GM23338 (cell line): ENCODE data around the gene XPNPEP1. TPM values are rescaled to one million over a fixed set of nuclear protein-coding genes. Genes with fewer than 3 reads are reported as not detected.

Experiments used
- ATAC-seq: fragments of 200-7000 bp; cut with Tn5 transposase; 3 replicates; pipeline ENCODE4 v1.9.1; 2020
- DNase-seq: peaks from one replicate; pipeline ENCODE4 v3.0.0-alpha.2; 2015; ENCODE audit warnings: low spot score
- H2AFZ ChIP-seq: fragments of 200-600 bp; sonication (generic); 2 replicates; pipeline ENCODE4 v1.8.0; 2016; ENCODE audit warnings: antibody characterized with exemption, mild to moderate bottlenecking, moderate library complexity
- H3F3A ChIP-seq: fragments of 200-600 bp; sonication (generic); replicated peaks from 2 replicates; pipeline ENCODE4 v1.8.0; 2017; ENCODE audit warnings: antibody characterized with exemption, mixed run types, low read depth
- H3K27ac ChIP-seq: fragments of 200-600 bp; sonication (generic); 2 replicates; pipeline ENCODE4 v1.6.1; 2016; ENCODE audit warnings: low read depth
- H3K27me3 ChIP-seq: fragments of 200-600 bp; sonication (generic); 2 replicates; pipeline ENCODE4 v1.8.0; 2016; ENCODE audit warnings: mild to moderate bottlenecking, mixed run types, moderate library complexity; ENCODE audit not compliant: insufficient read depth
- H3K36me3 ChIP-seq: fragments of 200-600 bp; sonication (generic); 2 replicates; pipeline ENCODE4 v1.8.0; 2016; ENCODE audit warnings: mild to moderate bottlenecking; ENCODE audit not compliant: insufficient read depth
- H3K4me1 ChIP-seq: fragments of 200-600 bp; sonication (generic); 2 replicates; pipeline ENCODE4 v1.8.0; 2016; ENCODE audit warnings: mild to moderate bottlenecking, moderate library complexity; ENCODE audit not compliant: insufficient read depth
- H3K4me2 ChIP-seq: fragments of 200-600 bp; sonication (generic); 2 replicates; pipeline ENCODE4 v1.7.1; 2017; ENCODE audit warnings: mixed run types
- H3K4me3 ChIP-seq: fragments of 200-600 bp; sonication (generic); 2 replicates; pipeline ENCODE4 v1.6.1; 2016; ENCODE audit warnings: mixed run types
- H3K79me2 ChIP-seq: fragments of 200-600 bp; sonication (generic); replicated peaks from 2 replicates; pipeline ENCODE4 v1.8.0; 2017; ENCODE audit warnings: mild to moderate bottlenecking; ENCODE audit not compliant: insufficient read depth
- H3K9me2 ChIP-seq: fragments of 200-600 bp; sonication (generic); 2 replicates; pipeline ENCODE4 v1.8.0; 2017; ENCODE audit not compliant: insufficient read depth
- H4K20me1 ChIP-seq: fragments of 200-600 bp; sonication (generic); replicated peaks from 2 replicates; pipeline ENCODE4 v1.8.0; 2017; ENCODE audit warnings: mild to moderate bottlenecking; ENCODE audit not compliant: insufficient read depth
- H3K27ac Mint-ChIP-seq: 2 replicates; pipeline ENCODE4 v1.8.0; 2020; ENCODE audit warnings: inconsistent platforms, mild to moderate bottlenecking, moderate library complexity, mixed read lengths
- H3K27me3 Mint-ChIP-seq: 3 replicates; pipeline ENCODE4 v1.8.0; 2022; ENCODE audit warnings: low read depth, mild to moderate bottlenecking, moderate library complexity, mixed read lengths, inconsistent platforms; ENCODE audit not compliant: insufficient read depth, poor library complexity
- H3K36me3 Mint-ChIP-seq: 3 replicates; pipeline ENCODE4 v1.8.0; 2021; ENCODE audit warnings: low read depth, mild to moderate bottlenecking, inconsistent platforms, moderate library complexity, mixed read lengths
- H3K4me1 Mint-ChIP-seq: 3 replicates; pipeline ENCODE4 v1.8.0; 2020; ENCODE audit warnings: mild to moderate bottlenecking, inconsistent platforms, mixed read lengths
- H3K4me3 Mint-ChIP-seq: 3 replicates; pipeline ENCODE4 v1.8.0; 2021; ENCODE audit warnings: moderate library complexity, mild to moderate bottlenecking, inconsistent platforms, mixed read lengths
- H3K9me3 Mint-ChIP-seq: 3 replicates; pipeline ENCODE4 v1.8.0; 2020; ENCODE audit warnings: moderate library complexity, mild to moderate bottlenecking, inconsistent platforms, mixed read lengths
- CREB1 ChIP-seq: fragments of 250-450 bp; sonication (Bioruptor Pico); IDR thresholded peaks from 2 replicates; pipeline ENCODE4 v1.5.0; 2020; ENCODE audit warnings: low read depth, mild to moderate bottlenecking, moderate library complexity
- EZH2 ChIP-seq: fragments of 200-600 bp; sonication (generic); IDR thresholded peaks from one replicate; pipeline ENCODE4 v1.8.0; 2017; ENCODE audit warnings: antibody characterized with exemption, mild to moderate bottlenecking, low read depth; ENCODE audit not compliant: unreplicated experiment
- EZH2phosphoT487 ChIP-seq: fragments of 200-600 bp; sonication (generic); IDR thresholded peaks from one replicate; pipeline ENCODE4 v1.8.1; 2018; ENCODE audit warnings: antibody characterized with exemption; ENCODE audit not compliant: unreplicated experiment
- JUNB ChIP-seq: IDR thresholded peaks from one replicate; pipeline ENCODE4 v1.6.1; 2016; ENCODE audit warnings: antibody characterized with exemption; ENCODE audit not compliant: unreplicated experiment
- NANOG ChIP-seq: IDR thresholded peaks from 2 replicates; pipeline ENCODE4 v1.6.1; 2016; ENCODE audit warnings: antibody characterized with exemption, borderline replicate concordance
- POLR2AphosphoS5 ChIP-seq: IDR thresholded peaks from 2 replicates; pipeline ENCODE4 v1.6.1; 2016; ENCODE audit warnings: antibody characterized with exemption, low read depth
- STAT1 ChIP-seq: IDR thresholded peaks from one replicate; pipeline ENCODE4 v1.6.1; 2016; ENCODE audit warnings: antibody characterized with exemption; ENCODE audit not compliant: unreplicated experiment
- ZNF114 ChIP-seq: fragments of 250-450 bp; sonication (Bioruptor Pico); IDR thresholded peaks from 2 replicates; pipeline ENCODE4 v1.5.0; 2020; ENCODE audit warnings: mild to moderate bottlenecking, moderate library complexity
- ZNF331 ChIP-seq: fragments of 250-450 bp; sonication (Bioruptor Pico); IDR thresholded peaks from 2 replicates; pipeline ENCODE4 v1.5.0; 2020; ENCODE audit warnings: low read depth, mild to moderate bottlenecking, moderate library complexity
- polyA plus RNA-seq: library from polyadenylated mRNA; unstranded; fragments of >200 nt; fragmentation: Nextera tagmentation; extraction: Ambion mirVana; gene quantifications from 2 replicates; pipeline ENCODE4 v1.2.1, GENCODE V29; 2016
- total RNA-seq: library from RNA; depleted of rRNA; stranded (reverse); fragments of >200 nt; shearing (Covaris generic); gene quantifications from 2 replicates; pipeline ENCODE4 v1.2.3, GENCODE V29; 2014
- TF ChIP-seq, protein P1 (sequence below), 2 experiments: fragments of 200-600 bp in 1 of 2; sonication (generic) in 1 of 2; conservative IDR thresholded peaks; 2 replicates each; pipeline versions ENCODE4 v1.5.1 to v1.6.1; 2016 to 2017; ENCODE audit warnings: antibody characterized with exemption in 2 of 2, low read depth in 2 of 2, mild to moderate bottlenecking in 2 of 2, moderate library complexity in 1 of 2
- TF ChIP-seq, protein P2 (sequence below): IDR thresholded peaks from one replicate; pipeline ENCODE4 v1.6.1; 2018; ENCODE audit warnings: antibody characterized with exemption; ENCODE audit not compliant: unreplicated experiment
- TF ChIP-seq, protein P3 (sequence below): IDR thresholded peaks from 2 replicates; pipeline ENCODE4 v1.6.1; 2016; ENCODE audit warnings: antibody characterized with exemption
- TF ChIP-seq, protein P4 (sequence below): fragments of 250-450 bp; sonication (Bioruptor Pico); IDR thresholded peaks from 2 replicates; pipeline ENCODE4 v1.5.0; 2020; ENCODE audit warnings: mild to moderate bottlenecking, moderate library complexity

The XPNPEP1 gene
- total and polyA plus RNA-seq, 2 experiments from 2014 or later, result 17.5 to 55.8 TPM

DNA sequence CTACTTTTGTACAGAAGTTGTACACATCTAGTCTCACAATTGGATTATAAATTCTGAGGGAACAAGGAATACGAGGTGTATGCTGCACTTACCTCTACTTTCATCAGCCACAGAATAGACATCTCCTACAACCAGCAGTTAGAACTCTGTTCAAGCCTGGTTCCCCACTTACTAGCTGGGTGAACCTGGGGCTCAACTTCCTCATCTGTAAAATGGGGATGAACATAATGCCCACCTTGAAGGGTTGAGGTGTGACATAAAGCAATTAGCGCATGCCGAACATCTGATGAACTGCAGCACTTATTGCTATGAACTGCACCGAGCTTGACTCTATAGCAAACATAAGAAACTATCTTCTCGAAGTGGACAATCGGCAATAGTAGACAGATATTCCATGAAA lies 25.3 kb downstream of the XPNPEP1 start:
- H4K20me1 ChIP-seq, result peaks cover 9% of the 10 kb centered on the region; the same call in 1 of the 2 replicates
- no peak overlapping the region for H3K4me3 ChIP-seq
- Mint-ChIP-seq H3K27ac (no peak overlapping the region), H3K4me1 (peaks cover 20% of the 10 kb centered on the region; the same call in 2 of the 3 replicates), H3K27me3 (peaks cover 4% of the 10 kb centered on the region), H3K9me3 (no peaks in the 10 kb centered on the region), H3K36me3 (peaks cover 31% of the 10 kb centered on the region), H3K4me3 (no peak overlapping the region)
- H2AFZ ChIP-seq, result no peak overlapping the region
- no peaks in the 10 kb centered on the region for H3F3A ChIP-seq
- ATAC-seq (no peak), DNase-seq (no peak)
- H3K27ac ChIP-seq, result no peak overlapping the region
- H3K36me3 ChIP-seq, result peaks cover 3% of the 10 kb centered on the region; the same call in 1 of the 2 replicates
- no peak overlapping the region for H3K4me2 ChIP-seq
- TF ChIP-seq STAT1, result no peak
- TF ChIP-seq EZH2phosphoT487, result no peak
- no peak for TF ChIP-seq ZNF114
- TF ChIP-seq, protein P1, sequence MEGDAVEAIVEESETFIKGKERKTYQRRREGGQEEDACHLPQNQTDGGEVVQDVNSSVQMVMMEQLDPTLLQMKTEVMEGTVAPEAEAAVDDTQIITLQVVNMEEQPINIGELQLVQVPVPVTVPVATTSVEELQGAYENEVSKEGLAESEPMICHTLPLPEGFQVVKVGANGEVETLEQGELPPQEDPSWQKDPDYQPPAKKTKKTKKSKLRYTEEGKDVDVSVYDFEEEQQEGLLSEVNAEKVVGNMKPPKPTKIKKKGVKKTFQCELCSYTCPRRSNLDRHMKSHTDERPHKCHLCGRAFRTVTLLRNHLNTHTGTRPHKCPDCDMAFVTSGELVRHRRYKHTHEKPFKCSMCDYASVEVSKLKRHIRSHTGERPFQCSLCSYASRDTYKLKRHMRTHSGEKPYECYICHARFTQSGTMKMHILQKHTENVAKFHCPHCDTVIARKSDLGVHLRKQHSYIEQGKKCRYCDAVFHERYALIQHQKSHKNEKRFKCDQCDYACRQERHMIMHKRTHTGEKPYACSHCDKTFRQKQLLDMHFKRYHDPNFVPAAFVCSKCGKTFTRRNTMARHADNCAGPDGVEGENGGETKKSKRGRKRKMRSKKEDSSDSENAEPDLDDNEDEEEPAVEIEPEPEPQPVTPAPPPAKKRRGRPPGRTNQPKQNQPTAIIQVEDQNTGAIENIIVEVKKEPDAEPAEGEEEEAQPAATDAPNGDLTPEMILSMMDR (conservative IDR thresholded peaks at IDR 0.05; ENCODE audit: low read depth in 2 of 2), result no peak
- TF ChIP-seq, protein P2, sequence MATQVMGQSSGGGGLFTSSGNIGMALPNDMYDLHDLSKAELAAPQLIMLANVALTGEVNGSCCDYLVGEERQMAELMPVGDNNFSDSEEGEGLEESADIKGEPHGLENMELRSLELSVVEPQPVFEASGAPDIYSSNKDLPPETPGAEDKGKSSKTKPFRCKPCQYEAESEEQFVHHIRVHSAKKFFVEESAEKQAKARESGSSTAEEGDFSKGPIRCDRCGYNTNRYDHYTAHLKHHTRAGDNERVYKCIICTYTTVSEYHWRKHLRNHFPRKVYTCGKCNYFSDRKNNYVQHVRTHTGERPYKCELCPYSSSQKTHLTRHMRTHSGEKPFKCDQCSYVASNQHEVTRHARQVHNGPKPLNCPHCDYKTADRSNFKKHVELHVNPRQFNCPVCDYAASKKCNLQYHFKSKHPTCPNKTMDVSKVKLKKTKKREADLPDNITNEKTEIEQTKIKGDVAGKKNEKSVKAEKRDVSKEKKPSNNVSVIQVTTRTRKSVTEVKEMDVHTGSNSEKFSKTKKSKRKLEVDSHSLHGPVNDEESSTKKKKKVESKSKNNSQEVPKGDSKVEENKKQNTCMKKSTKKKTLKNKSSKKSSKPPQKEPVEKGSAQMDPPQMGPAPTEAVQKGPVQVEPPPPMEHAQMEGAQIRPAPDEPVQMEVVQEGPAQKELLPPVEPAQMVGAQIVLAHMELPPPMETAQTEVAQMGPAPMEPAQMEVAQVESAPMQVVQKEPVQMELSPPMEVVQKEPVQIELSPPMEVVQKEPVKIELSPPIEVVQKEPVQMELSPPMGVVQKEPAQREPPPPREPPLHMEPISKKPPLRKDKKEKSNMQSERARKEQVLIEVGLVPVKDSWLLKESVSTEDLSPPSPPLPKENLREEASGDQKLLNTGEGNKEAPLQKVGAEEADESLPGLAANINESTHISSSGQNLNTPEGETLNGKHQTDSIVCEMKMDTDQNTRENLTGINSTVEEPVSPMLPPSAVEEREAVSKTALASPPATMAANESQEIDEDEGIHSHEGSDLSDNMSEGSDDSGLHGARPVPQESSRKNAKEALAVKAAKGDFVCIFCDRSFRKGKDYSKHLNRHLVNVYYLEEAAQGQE, result no peak
- no peak for TF ChIP-seq JUNB
- TF ChIP-seq ZNF331 (CRISPR knock-in tag), result no peak
- TF ChIP-seq POLR2AphosphoS5, result no peak
- TF ChIP-seq CREB1, result no peak
- TF ChIP-seq, protein P3, sequence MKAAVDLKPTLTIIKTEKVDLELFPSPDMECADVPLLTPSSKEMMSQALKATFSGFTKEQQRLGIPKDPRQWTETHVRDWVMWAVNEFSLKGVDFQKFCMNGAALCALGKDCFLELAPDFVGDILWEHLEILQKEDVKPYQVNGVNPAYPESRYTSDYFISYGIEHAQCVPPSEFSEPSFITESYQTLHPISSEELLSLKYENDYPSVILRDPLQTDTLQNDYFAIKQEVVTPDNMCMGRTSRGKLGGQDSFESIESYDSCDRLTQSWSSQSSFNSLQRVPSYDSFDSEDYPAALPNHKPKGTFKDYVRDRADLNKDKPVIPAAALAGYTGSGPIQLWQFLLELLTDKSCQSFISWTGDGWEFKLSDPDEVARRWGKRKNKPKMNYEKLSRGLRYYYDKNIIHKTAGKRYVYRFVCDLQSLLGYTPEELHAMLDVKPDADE, result no peak
- TF ChIP-seq, protein P4, sequence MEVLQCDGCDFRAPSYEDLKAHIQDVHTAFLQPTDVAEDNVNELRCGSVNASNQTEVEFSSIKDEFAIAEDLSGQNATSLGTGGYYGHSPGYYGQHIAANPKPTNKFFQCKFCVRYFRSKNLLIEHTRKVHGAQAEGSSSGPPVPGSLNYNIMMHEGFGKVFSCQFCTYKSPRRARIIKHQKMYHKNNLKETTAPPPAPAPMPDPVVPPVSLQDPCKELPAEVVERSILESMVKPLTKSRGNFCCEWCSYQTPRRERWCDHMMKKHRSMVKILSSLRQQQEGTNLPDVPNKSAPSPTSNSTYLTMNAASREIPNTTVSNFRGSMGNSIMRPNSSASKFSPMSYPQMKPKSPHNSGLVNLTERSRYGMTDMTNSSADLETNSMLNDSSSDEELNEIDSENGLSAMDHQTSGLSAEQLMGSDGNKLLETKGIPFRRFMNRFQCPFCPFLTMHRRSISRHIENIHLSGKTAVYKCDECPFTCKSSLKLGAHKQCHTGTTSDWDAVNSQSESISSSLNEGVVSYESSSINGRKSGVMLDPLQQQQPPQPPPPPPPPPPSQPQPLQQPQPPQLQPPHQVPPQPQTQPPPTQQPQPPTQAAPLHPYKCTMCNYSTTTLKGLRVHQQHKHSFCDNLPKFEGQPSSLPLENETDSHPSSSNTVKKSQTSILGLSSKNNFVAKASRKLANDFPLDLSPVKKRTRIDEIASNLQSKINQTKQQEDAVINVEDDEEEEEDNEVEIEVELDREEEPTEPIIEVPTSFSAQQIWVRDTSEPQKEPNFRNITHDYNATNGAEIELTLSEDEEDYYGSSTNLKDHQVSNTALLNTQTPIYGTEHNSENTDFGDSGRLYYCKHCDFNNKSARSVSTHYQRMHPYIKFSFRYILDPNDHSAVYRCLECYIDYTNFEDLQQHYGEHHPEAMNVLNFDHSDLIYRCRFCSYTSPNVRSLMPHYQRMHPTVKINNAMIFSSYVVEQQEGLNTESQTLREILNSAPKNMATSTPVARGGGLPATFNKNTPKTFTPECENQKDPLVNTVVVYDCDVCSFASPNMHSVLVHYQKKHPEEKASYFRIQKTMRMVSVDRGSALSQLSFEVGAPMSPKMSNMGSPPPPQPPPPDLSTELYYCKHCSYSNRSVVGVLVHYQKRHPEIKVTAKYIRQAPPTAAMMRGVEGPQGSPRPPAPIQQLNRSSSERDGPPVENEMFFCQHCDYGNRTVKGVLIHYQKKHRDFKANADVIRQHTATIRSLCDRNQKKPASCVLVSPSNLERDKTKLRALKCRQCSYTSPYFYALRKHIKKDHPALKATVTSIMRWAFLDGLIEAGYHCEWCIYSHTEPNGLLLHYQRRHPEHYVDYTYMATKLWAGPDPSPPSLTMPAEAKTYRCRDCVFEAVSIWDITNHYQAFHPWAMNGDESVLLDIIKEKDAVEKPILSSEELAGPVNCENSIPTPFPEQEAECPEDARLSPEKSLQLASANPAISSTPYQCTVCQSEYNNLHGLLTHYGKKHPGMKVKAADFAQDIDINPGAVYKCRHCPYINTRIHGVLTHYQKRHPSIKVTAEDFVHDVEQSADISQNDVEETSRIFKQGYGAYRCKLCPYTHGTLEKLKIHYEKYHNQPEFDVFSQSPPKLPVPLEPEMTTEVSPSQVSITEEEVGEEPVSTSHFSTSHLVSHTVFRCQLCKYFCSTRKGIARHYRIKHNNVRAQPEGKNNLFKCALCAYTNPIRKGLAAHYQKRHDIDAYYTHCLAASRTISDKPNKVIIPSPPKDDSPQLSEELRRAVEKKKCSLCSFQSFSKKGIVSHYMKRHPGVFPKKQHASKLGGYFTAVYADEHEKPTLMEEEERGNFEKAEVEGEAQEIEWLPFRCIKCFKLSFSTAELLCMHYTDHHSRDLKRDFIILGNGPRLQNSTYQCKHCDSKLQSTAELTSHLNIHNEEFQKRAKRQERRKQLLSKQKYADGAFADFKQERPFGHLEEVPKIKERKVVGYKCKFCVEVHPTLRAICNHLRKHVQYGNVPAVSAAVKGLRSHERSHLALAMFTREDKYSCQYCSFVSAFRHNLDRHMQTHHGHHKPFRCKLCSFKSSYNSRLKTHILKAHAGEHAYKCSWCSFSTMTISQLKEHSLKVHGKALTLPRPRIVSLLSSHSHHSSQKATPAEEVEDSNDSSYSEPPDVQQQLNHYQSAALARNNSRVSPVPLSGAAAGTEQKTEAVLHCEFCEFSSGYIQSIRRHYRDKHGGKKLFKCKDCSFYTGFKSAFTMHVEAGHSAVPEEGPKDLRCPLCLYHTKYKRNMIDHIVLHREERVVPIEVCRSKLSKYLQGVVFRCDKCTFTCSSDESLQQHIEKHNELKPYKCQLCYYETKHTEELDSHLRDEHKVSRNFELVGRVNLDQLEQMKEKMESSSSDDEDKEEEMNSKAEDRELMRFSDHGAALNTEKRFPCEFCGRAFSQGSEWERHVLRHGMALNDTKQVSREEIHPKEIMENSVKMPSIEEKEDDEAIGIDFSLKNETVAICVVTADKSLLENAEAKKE (CRISPR knock-in tag), result no peak
- TF ChIP-seq EZH2, result no peak
- no peak for TF ChIP-seq NANOG
- peaks cover 8% of the 10 kb centered on the region; the same call in 1 of the 2 replicates for H3K79me2 ChIP-seq
- no peaks in the 10 kb centered on the region for H3K4me1 ChIP-seq
- no peaks in the 10 kb centered on the region for H3K27me3 ChIP-seq
- peaks cover 5% of the 10 kb centered on the region; the same call in 1 of the 2 replicates for H3K9me2 ChIP-seq
